ENCODE data around the gene HYOU1. TPM values are rescaled to one million over a fixed set of nuclear protein-coding genes. Genes with fewer than 3 reads are reported as not detected.
"Not testable (repeated sequence)": the region's sequence is repeated elsewhere in the genome, so short reads cannot be mapped to it uniquely, and the experiment has no call there.

HYOU1 gene, protein sequence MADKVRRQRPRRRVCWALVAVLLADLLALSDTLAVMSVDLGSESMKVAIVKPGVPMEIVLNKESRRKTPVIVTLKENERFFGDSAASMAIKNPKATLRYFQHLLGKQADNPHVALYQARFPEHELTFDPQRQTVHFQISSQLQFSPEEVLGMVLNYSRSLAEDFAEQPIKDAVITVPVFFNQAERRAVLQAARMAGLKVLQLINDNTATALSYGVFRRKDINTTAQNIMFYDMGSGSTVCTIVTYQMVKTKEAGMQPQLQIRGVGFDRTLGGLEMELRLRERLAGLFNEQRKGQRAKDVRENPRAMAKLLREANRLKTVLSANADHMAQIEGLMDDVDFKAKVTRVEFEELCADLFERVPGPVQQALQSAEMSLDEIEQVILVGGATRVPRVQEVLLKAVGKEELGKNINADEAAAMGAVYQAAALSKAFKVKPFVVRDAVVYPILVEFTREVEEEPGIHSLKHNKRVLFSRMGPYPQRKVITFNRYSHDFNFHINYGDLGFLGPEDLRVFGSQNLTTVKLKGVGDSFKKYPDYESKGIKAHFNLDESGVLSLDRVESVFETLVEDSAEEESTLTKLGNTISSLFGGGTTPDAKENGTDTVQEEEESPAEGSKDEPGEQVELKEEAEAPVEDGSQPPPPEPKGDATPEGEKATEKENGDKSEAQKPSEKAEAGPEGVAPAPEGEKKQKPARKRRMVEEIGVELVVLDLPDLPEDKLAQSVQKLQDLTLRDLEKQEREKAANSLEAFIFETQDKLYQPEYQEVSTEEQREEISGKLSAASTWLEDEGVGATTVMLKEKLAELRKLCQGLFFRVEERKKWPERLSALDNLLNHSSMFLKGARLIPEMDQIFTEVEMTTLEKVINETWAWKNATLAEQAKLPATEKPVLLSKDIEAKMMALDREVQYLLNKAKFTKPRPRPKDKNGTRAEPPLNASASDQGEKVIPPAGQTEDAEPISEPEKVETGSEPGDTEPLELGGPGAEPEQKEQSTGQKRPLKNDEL
- 100 to 1,000 TPM in 1 of 2 donors, 10 to 100 TPM in 1; 67.7 to 117 TPM for total RNA-seq

- peak; percentile 96 for ATAC-seq (replicated peaks)
- Mint-ChIP-seq H3K27me3 (no peaks in the 10 kb centered on the region), H3K9me3 (no peaks in the 10 kb centered on the region), H3K4me1 (peaks cover 29% of the 10 kb centered on the region), H3K36me3 (ENCODE audit: low read depth) (peaks cover 55% of the 10 kb centered on the region), H3K27ac (peak within 1 kb of the TSS; percentile 91), H3K4me3 (peak within 1 kb of the TSS; percentile 95)
These were observed at the start of gene HYOU1 for GRCh38 chr11:119057000-119057769. HYOU1 (minus strand) TSS chr11:119057205; CDS start chr11:119056160, 1,045 bp downstream.

GRCh38 chr11:119103793-119104192 lies 46.8 kb upstream of the HYOU1 start:
- H3K27me3 Mint-ChIP-seq: no peaks in the 10 kb centered on the region
- ATAC-seq (replicated peaks): no peak
- H3K4me3 Mint-ChIP-seq: peak overlapping the region; percentile 84
- peaks cover 26% of the 10 kb centered on the region for H3K36me3 Mint-ChIP-seq (ENCODE audit: low read depth)
- H3K9me3 Mint-ChIP-seq: no peaks in the 10 kb centered on the region
- H3K4me1 Mint-ChIP-seq: peaks cover 18% of the 10 kb centered on the region
- H3K27ac Mint-ChIP-seq: peak overlapping the region; percentile 96

DNA sequence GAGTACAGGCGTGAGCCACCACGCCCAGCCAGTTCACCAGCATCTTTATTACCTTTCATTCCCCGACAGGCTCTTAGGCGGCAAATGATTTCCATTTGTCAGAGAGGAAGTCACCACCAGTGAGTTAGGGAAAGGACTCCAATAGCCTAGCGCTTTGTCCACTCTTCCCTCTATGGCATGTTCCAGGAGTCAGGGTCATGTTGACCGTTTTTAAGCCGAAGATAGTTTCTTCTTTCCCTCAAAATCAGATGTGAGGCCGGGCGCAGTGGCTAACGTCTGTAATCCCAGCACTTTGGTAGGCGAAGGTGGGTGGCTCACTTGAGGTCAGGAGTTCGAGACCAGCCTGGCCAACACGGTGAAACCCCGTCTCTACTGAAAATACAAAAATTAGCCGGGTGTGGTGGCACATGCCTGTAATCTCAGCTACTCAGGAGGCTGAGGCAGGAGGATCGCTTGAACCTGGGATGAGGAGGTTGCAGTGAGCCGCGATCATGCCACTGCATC lies 46.2 kb upstream of the HYOU1 start:
- H3K36me3 Mint-ChIP-seq (ENCODE audit: low read depth): peaks cover 26% of the 10 kb centered on the region
- ATAC-seq (replicated peaks); H3K27me3 Mint-ChIP-seq; H3K9me3 Mint-ChIP-seq: not testable (repeated sequence)
- peaks cover 19% of the 10 kb centered on the region for H3K4me1 Mint-ChIP-seq
- H3K27ac Mint-ChIP-seq: peak overlapping the region; percentile 96
- peak overlapping the region; percentile 84 for H3K4me3 Mint-ChIP-seq

GRCh38 chr11:119101759-119102423 lies 44.9 kb upstream of the HYOU1 start, which contains the start of gene DPAGT1:
DPAGT1 (minus strand) TSS chr11:119101853; CDS start chr11:119101655, 198 bp downstream.
- peak within 1 kb of the TSS; percentile 84 for H3K4me3 Mint-ChIP-seq
- peak; percentile 88 for ATAC-seq (replicated peaks)
- H3K27me3 Mint-ChIP-seq: no peaks in the 10 kb centered on the region
- H3K4me1 Mint-ChIP-seq: peaks cover 22% of the 10 kb centered on the region
- no peaks in the 10 kb centered on the region for H3K9me3 Mint-ChIP-seq
- H3K27ac Mint-ChIP-seq: peak within 1 kb of the TSS; percentile 96
- peaks cover 37% of the 10 kb centered on the region for H3K36me3 Mint-ChIP-seq (ENCODE audit: low read depth)

DNA sequence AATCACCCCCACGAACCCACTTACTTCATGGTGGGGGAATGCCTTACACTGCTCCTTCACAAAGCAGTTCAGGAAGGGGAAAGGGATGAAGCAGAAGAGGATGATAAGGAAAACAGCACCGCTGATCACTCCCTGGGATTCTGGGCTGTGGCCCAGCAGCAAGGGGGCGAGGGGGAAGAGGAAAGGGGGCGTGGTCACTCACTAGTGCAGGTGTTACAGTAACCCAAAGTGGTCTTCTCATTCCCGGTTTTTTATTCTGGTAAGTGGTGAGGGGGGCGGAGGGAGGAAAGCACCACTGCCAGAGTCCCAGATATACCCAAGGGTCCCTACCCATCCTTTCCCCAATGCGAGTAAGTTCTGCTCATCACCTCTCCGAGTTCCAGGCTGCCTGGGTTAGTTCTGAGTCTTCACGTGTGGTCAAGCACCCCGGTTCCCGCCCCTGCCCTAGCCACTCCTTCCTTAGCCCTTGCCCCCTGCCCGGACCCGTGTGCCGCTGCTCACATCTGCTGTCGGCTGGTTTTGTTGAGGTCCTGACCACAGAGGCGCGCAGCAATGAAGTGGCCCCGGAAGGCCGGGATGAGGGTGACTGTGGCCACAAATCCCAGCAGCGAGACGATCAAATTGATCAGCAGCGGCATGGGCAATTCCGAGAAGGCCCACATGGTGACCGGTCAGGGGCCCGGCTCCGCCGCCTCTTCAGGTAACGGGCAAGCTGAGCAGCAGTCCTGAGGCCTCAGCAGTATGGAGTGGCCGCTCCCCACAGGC lies 44.2 kb upstream of the HYOU1 start:
- H3K27me3 Mint-ChIP-seq: no peaks in the 10 kb centered on the region
- H3K4me3 Mint-ChIP-seq: peak overlapping the region; percentile 84
- H3K27ac Mint-ChIP-seq: peak overlapping the region; percentile 96
- no peaks in the 10 kb centered on the region for H3K9me3 Mint-ChIP-seq
- H3K4me1 Mint-ChIP-seq: peaks cover 22% of the 10 kb centered on the region
- ATAC-seq (replicated peaks): peak; percentile 42
- H3K36me3 Mint-ChIP-seq (ENCODE audit: low read depth): peaks cover 44% of the 10 kb centered on the region

DNA sequence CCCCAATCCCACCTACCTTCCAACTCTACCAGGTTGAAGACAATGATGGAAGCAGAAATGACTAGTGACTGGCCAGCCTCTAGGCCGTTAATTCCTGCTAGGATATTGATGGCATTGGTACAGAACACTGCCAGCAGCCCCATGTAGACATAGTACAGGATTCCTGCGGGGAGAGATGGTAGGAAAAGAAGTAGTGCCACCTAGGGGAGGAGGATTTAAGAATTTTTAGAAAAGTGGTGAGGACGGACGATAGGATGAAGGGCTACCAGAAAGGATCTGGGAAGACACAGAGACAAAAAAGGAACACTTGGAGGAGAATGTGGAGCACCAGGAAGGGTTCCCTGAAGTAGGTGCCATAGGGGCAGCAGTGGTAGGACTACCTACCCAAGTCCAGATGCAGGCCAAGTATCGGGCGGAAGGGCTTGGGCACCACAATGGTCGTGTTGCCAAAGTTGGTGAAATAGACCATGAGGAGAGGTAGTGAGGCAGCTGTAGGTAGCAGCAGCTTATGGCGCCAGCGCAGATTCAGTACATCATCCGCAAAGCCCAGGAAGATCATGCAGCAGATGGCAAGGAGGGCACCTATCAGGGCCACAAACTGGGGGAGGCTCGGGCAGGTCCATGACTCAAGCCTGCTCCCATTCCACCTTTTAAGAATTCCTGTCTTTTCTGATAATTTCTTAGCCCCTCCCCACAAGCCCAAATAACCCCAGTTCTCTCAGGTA lies 43.4 kb upstream of the HYOU1 start:
- H3K9me3 Mint-ChIP-seq: no peaks in the 10 kb centered on the region
- H3K36me3 Mint-ChIP-seq (ENCODE audit: low read depth): peaks cover 48% of the 10 kb centered on the region
- peaks cover 22% of the 10 kb centered on the region for H3K4me1 Mint-ChIP-seq
- peak overlapping the region; percentile 84 for H3K4me3 Mint-ChIP-seq
- H3K27ac Mint-ChIP-seq: peak overlapping the region; percentile 96
- ATAC-seq (replicated peaks): no peak
- no peaks in the 10 kb centered on the region for H3K27me3 Mint-ChIP-seq

- ATAC-seq (replicated peaks): no peak
- H3K4me1 Mint-ChIP-seq: peaks cover 22% of the 10 kb centered on the region
- H3K36me3 Mint-ChIP-seq (ENCODE audit: low read depth): peaks cover 55% of the 10 kb centered on the region
- H3K27me3 Mint-ChIP-seq: no peaks in the 10 kb centered on the region
- H3K9me3 Mint-ChIP-seq: no peaks in the 10 kb centered on the region
- peak overlapping the region; percentile 96 for H3K27ac Mint-ChIP-seq
- H3K4me3 Mint-ChIP-seq: peak overlapping the region; percentile 84
These were observed 42.7 kb upstream of the HYOU1 start for GRCh38 chr11:119099711-119100110.

DNA sequence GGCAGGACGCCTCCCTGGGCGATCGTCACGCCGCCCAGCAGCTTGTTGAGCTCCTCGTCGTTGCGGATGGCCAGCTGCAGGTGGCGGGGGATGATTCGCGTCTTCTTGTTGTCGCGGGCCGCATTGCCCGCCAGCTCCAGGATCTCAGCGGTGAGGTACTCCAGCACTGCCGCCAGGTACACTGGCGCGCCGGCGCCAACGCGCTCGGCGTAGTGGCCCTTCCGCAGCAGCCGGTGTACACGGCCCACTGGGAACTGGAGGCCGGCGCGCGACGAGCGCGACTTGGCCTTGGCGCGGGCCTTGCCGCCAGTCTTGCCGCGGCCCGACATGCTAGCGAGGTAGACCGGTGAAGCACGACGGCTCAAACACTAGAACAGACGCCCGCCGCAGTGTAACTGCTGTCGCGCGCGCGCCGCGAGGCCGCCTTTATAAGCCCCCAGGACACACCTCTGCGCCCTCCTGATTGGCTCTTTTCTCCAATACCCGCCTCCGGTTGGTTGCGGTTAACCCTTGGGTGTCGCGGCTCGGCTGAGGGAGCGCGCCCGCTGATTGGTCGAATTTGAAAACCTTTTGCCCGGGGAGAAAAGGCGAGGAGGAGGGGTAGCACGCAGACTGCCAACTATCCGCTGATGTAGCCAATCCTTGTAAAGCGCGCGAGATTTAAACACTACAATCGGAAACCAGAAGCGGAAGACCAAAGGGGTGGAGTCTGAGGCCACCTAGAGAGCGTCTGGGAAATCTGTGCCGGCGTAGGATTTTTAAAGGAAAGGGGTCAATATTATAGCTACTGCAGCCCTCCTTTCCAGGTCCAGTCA lies 38.3 kb upstream of the HYOU1 start:
- ATAC-seq (replicated peaks): peak; percentile 90
- Mint-ChIP-seq H3K27me3 (no peaks in the 10 kb centered on the region), H3K9me3 (no peaks in the 10 kb centered on the region), H3K36me3 (ENCODE audit: low read depth) (peaks cover 86% of the 10 kb centered on the region), H3K4me1 (peaks cover 29% of the 10 kb centered on the region), H3K27ac (peak overlapping the region; percentile 86), H3K4me3 (peak overlapping the region; percentile 93)

DNA sequence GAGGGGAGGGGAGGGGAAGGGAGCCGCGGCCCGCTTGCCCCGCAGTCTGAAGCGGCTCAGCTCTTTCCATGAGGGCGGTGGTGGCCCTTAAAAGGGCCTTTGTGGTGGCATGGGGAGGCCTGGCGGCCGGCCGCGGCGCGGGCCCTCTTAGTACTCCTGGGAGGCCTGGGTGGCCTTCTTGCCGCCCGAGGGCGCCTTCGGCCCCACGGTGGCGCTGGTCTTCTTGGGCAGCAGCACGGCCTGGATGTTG lies 37.7 kb upstream of the HYOU1 start:
- no peaks in the 10 kb centered on the region for H3K9me3 Mint-ChIP-seq
- H3K27me3 Mint-ChIP-seq: no peaks in the 10 kb centered on the region
- peaks cover 86% of the 10 kb centered on the region for H3K36me3 Mint-ChIP-seq (ENCODE audit: low read depth)
- ATAC-seq (replicated peaks): peak; percentile 51
- H3K27ac Mint-ChIP-seq: peak overlapping the region; percentile 86
- peaks cover 24% of the 10 kb centered on the region for H3K4me1 Mint-ChIP-seq
- peak overlapping the region; percentile 93 for H3K4me3 Mint-ChIP-seq

GRCh38 chr11:119093942-119094815 lies 37.2 kb upstream of the HYOU1 start:
- peak; percentile 15 for ATAC-seq (replicated peaks)
- Mint-ChIP-seq H3K27me3 (no peaks in the 10 kb centered on the region), H3K4me3 (peak overlapping the region; percentile 93), H3K27ac (peak overlapping the region; percentile 86), H3K36me3 (ENCODE audit: low read depth) (peaks cover 82% of the 10 kb centered on the region), H3K9me3 (no peaks in the 10 kb centered on the region), H3K4me1 (peaks cover 22% of the 10 kb centered on the region)

Data from activated T-helper 17 cell treated with anti-CD3 and anti-CD28 coated beads, Interleukin-2, amount 50 U/mL, for 72 hours (primary cell).